HCT116 (cell line): Measurements from ENCODE around the gene ZBTB3.

Experiments used
- CBX3 ChIP-seq: IDR thresholded peaks from 2 replicates; pipeline ENCODE4 v1.6.1; 2012; ENCODE audit warnings: low read depth
- POLR2A ChIP-seq: IDR thresholded peaks from 2 replicates; pipeline ENCODE4 v1.7.0; 2011; ENCODE audit warnings: borderline replicate concordance; ENCODE audit not compliant: insufficient read depth, insufficient read length; ENCODE audit errors: extremely low read depth
- POLR2AphosphoS5 ChIP-seq: IDR thresholded peaks from 2 replicates; pipeline ENCODE4 v1.6.1; 2011; ENCODE audit warnings: mild to moderate bottlenecking, low read depth, low read length, moderate library complexity

DNA sequence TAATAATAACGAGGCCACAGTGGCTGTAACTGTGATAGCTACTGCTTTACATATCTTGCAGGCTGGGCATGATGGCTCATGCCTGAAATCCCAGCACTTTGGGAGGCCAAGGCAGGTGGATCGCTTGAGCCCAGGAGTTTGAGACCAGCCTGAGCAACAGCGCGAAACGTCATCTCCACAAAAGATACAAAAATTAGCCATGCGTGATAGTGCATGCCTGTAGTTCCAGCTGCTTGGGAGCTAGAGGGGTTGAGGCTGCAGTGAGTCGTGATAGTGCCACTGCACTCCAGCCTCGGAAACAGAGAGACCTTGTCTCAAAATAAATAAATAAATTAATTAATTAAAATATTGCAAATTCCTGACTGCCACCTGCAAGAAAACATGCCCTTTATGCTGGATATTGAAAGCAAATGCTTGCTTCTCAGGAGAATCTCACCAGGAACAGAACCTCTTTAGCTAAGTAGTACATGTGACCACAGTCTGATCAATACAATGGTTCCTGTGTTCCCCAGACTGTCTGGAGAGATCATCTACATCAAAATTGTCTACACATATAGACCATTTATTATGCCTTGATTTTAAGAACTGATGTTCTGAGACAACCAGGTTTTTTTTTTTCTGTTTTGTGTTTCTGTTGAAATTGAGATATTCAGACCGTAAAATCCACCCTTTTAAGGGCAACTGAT lies 6.3 kb downstream of the ZBTB3 start:
- TF ChIP-seq POLR2AphosphoS5 (no peak), CBX3 (no peak), POLR2A (no peak)
